Keratinocyte (primary cell): Measurements from ENCODE around the gene C5orf34.

Experiments used
- CTCF ChIP-seq, 3 experiments: IDR thresholded peaks in 1 of 3; conservative IDR thresholded peaks in 1 of 3; optimal IDR thresholded peaks in 1 of 3; 2 replicates in 2 of 3; 3 replicates in 1 of 3; pipeline versions ENCODE3 to v1.5.1; 2011; ENCODE audit warnings: low read length in 3 of 3, mild to moderate bottlenecking in 3 of 3, moderate library complexity in 2 of 3, control low read depth in 1 of 3, inconsistent platforms in 1 of 3; ENCODE audit not compliant: insufficient read depth in 2 of 3; ENCODE audit errors: extremely low read depth in 1 of 3
- EZH2 ChIP-seq: IDR thresholded peaks from one replicate; pipeline ENCODE4 v1.6.1; 2012; ENCODE audit warnings: inconsistent platforms, mild to moderate bottlenecking, low read length, moderate library complexity

GRCh38 chr5:43560128-43560527, 45.2 kb upstream of the C5orf34 start:
- TF ChIP-seq CTCF (optimal IDR thresholded peaks at IDR 0.05 in 1 of 3, IDR thresholded peaks at IDR 0.05 in 1 of 3, conservative IDR thresholded peaks at IDR 0.05 in 1 of 3; ENCODE audit: extremely low read depth in 1 of 3, insufficient read depth in 2 of 3, low read length in 3 of 3) = no peak
- TF ChIP-seq EZH2 = no peak
